A673 (cell line): ENCODE results near the gene TRIML1. TPM values are rescaled to one million over a fixed set of nuclear protein-coding genes. Genes with fewer than 3 reads are reported as not detected.

ENCODE experiments used
- BruUV-seq: library from RNA; stranded (reverse); fragments of 400-500 nt; replicated peaks from 2 replicates; lab custom pipeline; 2021; lab: Mats Ljungman, UMichigan
- CTCF ChIA-PET: fragments of 300-600 bp; sonication (Branson Sonifier 250); formaldehyde crosslinking; loops from one replicate; lab custom pipeline; 2022; ENCODE audit warnings: antibody characterized with exemption; lab: Charles Lee
- POLR2A ChIA-PET: fragments of 300-600 bp; sonication (Branson Sonifier 250); formaldehyde crosslinking; loops from one replicate; lab custom pipeline; 2022; ENCODE audit warnings: antibody characterized with exemption; ENCODE audit not compliant: low non-redundant PET; lab: Charles Lee
- DNase-seq: peaks from one replicate; pipeline ENCODE4 v3.0.0-alpha.2; 2015; ENCODE audit warnings: low spot score
- H3K27ac ChIP-seq: fragments of 200-600 bp; sonication (generic); 2 replicates; pipeline ENCODE4 v1.5.1; 2016; ENCODE audit warnings: mixed run types, low read depth, mild to moderate bottlenecking, mixed read lengths, antibody characterized with exemption, low read length; ENCODE audit not compliant: poor library complexity, severe bottlenecking
- H3K27me3 ChIP-seq: fragments of 200-600 bp; sonication (generic); replicated peaks from 2 replicates; pipeline ENCODE4 v1.6.1; 2017; ENCODE audit warnings: mixed run types, low read depth, mild to moderate bottlenecking, mixed read lengths, antibody characterized with exemption, low read length; ENCODE audit not compliant: insufficient read depth, poor library complexity
- H3K36me3 ChIP-seq: fragments of 200-600 bp; sonication (generic); 2 replicates; pipeline ENCODE4 v1.6.1; 2016; ENCODE audit warnings: mixed run types, mild to moderate bottlenecking, mixed read lengths, antibody characterized with exemption, low read length; ENCODE audit not compliant: insufficient read depth, poor library complexity, severe bottlenecking
- H3K4me1 ChIP-seq: fragments of 200-600 bp; sonication (generic); 2 replicates; pipeline ENCODE4 v1.6.1; 2017; ENCODE audit warnings: mixed run types, mild to moderate bottlenecking, mixed read lengths, antibody characterized with exemption, low read length; ENCODE audit not compliant: insufficient read depth, poor library complexity, severe bottlenecking
- H3K4me3 ChIP-seq: fragments of 200-600 bp; sonication (generic); 2 replicates; pipeline ENCODE4 v1.5.1; 2016; ENCODE audit warnings: low read depth, mixed run types, mild to moderate bottlenecking, mixed read lengths, low read length; ENCODE audit not compliant: poor library complexity, severe bottlenecking
- H3K9me3 ChIP-seq: fragments of 200-600 bp; sonication (generic); 2 replicates; pipeline ENCODE4 v1.6.1; 2016; ENCODE audit warnings: mixed run types, low read depth, mild to moderate bottlenecking, mixed read lengths, antibody characterized with exemption, low read length; ENCODE audit not compliant: poor library complexity, severe bottlenecking
- CTCF ChIP-seq: fragments of 300-800, 200-600 bp; sonication (generic); conservative IDR thresholded peaks from 2 replicates; pipeline ENCODE4 v1.5.1; 2017; ENCODE audit warnings: low read depth, mild to moderate bottlenecking, antibody characterized with exemption, low read length, moderate library complexity, mixed read lengths
- EZH2 ChIP-seq: fragments of 200-600 bp; sonication (generic); IDR thresholded peaks from 2 replicates; pipeline ENCODE4 v1.6.1; 2017; ENCODE audit warnings: borderline replicate concordance, low read depth, mild to moderate bottlenecking, mixed read lengths, antibody characterized with exemption, low read length; ENCODE audit not compliant: poor library complexity, severe bottlenecking
- intact Hi-C: fragments of 100-400 bp; cut with micrococcal nuclease; formaldehyde crosslinking; loops from one replicate; pipeline ENCODE4 v1.10.0; 2022; ENCODE audit not compliant: unreplicated experiment
- total RNA-seq: library from RNA; stranded (reverse); gene quantifications from 2 replicates; pipeline ENCODE4 v1.2.3, GENCODE V29; 2021

Gene TRIML1
- total RNA-seq, 1 experiment from 2014 or later: not detected

GRCh38 chr4:188130355-188130754 is 8.9 kb upstream of the TRIML1 start:
- ChIA-PET CTCF (no interaction called here), POLR2A (no interaction called here)
- H3K4me3 ChIP-seq: no peak overlapping the region
- TF ChIP-seq CTCF (peak; percentile 36; the same call in 1 of the 2 replicates), EZH2 (no peak)
- intact Hi-C loops: no loop called here
- H3K27me3 ChIP-seq: no peaks in the 10 kb centered on the region
- no peaks in the 10 kb centered on the region for H3K9me3 ChIP-seq
- H3K4me1 ChIP-seq: no peaks in the 10 kb centered on the region
- no peak overlapping the region for H3K27ac ChIP-seq
- no peak for DNase-seq
- no peaks in the 10 kb centered on the region for H3K36me3 ChIP-seq
- no TSS peak for BruUV-seq

GRCh38 chr4:188132232-188132631 is 7.0 kb upstream of the TRIML1 start:
- POLR2A ChIA-PET: no interaction called here
- no TSS peak for BruUV-seq
- no peaks in the 10 kb centered on the region for H3K9me3 ChIP-seq
- H3K27ac ChIP-seq: no peak overlapping the region
- no peaks in the 10 kb centered on the region for H3K4me1 ChIP-seq
- no peak for TF ChIP-seq CTCF
- TF ChIP-seq EZH2: no peak
- H3K27me3 ChIP-seq: no peaks in the 10 kb centered on the region
- no peak for DNase-seq
- CTCF ChIA-PET: no interaction called here
- H3K4me3 ChIP-seq: no peak overlapping the region
- intact Hi-C loops: no loop called here
- H3K36me3 ChIP-seq: no peaks in the 10 kb centered on the region

- no peaks in the 10 kb centered on the region for H3K27me3 ChIP-seq
- BruUV-seq: no TSS peak
- DNase-seq: no peak
- no peak for TF ChIP-seq CTCF
- TF ChIP-seq EZH2: no peak
- ChIA-PET POLR2A (no interaction called here), CTCF (no interaction called here)
- no peak overlapping the region for H3K4me3 ChIP-seq
- H3K27ac ChIP-seq: no peak overlapping the region
- H3K9me3 ChIP-seq: no peaks in the 10 kb centered on the region
- no peaks in the 10 kb centered on the region for H3K36me3 ChIP-seq
- intact Hi-C loops: no loop called here
- no peaks in the 10 kb centered on the region for H3K4me1 ChIP-seq
These were observed 1.0 kb upstream of the TRIML1 start for GRCh38 chr4:188138227-188138626.
